ENCODE results near the gene EEPD1.

The EEPD1 gene

GRCh38 chr7:36299223-36299774 lies 146.2 kb downstream of the EEPD1 start:
- Histone ChIP-seq H3K79me2 (ENCODE audit: control insufficient read depth, insufficient read depth, low read length, poor library complexity) (no peaks in the 10 kb centered on the region), H3K14ac (ENCODE audit: low read length) (no peak overlapping the region), H3K18ac (ENCODE audit: low read length) (no peak overlapping the region), H3K4ac (ENCODE audit: low read depth, low read length) (no peak overlapping the region), H3K4me3 (ENCODE audit: low read depth, low read length) (no peak overlapping the region), H4K8ac (ENCODE audit: low read depth, low read length) (no peak overlapping the region), H2BK5ac (ENCODE audit: low read depth, low read length, poor library complexity) (no peak overlapping the region), H2BK120ac (ENCODE audit: insufficient read depth, low read length, poor library complexity) (no peak overlapping the region), H3K79me1 (ENCODE audit: low read length) (no peaks in the 10 kb centered on the region), H3K36me3 (ENCODE audit: control insufficient read depth in 1 of 2, insufficient read depth in 2 of 2, low read length in 2 of 2) (no peaks in the 10 kb centered on the region), H2BK12ac (ENCODE audit: low read length) (no peak overlapping the region), H3K27ac (ENCODE audit: low read depth, low read length) (no peak overlapping the region), H3K4me1 (ENCODE audit: control insufficient read depth in 1 of 2, insufficient read depth in 2 of 2, low read length in 2 of 2) (peaks cover 0 to 5% of the 10 kb centered on the region in 2 experiments), H2AFZ (ENCODE audit: insufficient read depth, low read length, poor library complexity) (no peak overlapping the region), H2AK5ac (ENCODE audit: low read length) (no peak overlapping the region), H4K91ac (ENCODE audit: low read depth, low read length) (no peak overlapping the region), H3K27me3 (ENCODE audit: insufficient read depth, low read length) (no peaks in the 10 kb centered on the region), H3K23ac (ENCODE audit: low read length) (no peak overlapping the region), H3K4me2 (ENCODE audit: low read length) (no peak overlapping the region), H3K9me3 (ENCODE audit: insufficient read depth, low read depth, low read length) (no peaks in the 10 kb centered on the region), H3K9ac (ENCODE audit: low read length) (no peak overlapping the region), H4K12ac (ENCODE audit: low read depth, low read length) (no peak overlapping the region)
- no peak for DNase-seq
- no CpG with 5 or more reads among the region's 17 CpGs for WGBS (ENCODE audit: extremely low coverage, insufficient coverage, insufficient read length)

- Histone ChIP-seq H4K8ac (ENCODE audit: low read depth, low read length) (no peak overlapping the region), H3K23ac (ENCODE audit: low read length) (no peak overlapping the region), H2BK5ac (ENCODE audit: low read depth, low read length, poor library complexity) (no peak overlapping the region), H3K9me3 (ENCODE audit: insufficient read depth, low read depth, low read length) (no peaks in the 10 kb centered on the region), H3K4me2 (ENCODE audit: low read length) (no peak overlapping the region), H3K4ac (ENCODE audit: low read depth, low read length) (no peak overlapping the region), H2AK5ac (ENCODE audit: low read length) (no peak overlapping the region), H3K14ac (ENCODE audit: low read length) (no peak overlapping the region), H3K79me1 (ENCODE audit: low read length) (no peaks in the 10 kb centered on the region), H3K36me3 (ENCODE audit: control insufficient read depth in 1 of 2, insufficient read depth in 2 of 2, low read length in 2 of 2) (no peaks in the 10 kb centered on the region), H3K27me3 (ENCODE audit: insufficient read depth, low read length) (no peaks in the 10 kb centered on the region), H3K9ac (ENCODE audit: low read length) (no peak overlapping the region), H3K79me2 (ENCODE audit: control insufficient read depth, insufficient read depth, low read length, poor library complexity) (no peaks in the 10 kb centered on the region), H2BK120ac (ENCODE audit: insufficient read depth, low read length, poor library complexity) (no peak overlapping the region), H2BK12ac (ENCODE audit: low read length) (no peak overlapping the region), H3K4me1 (ENCODE audit: control insufficient read depth in 1 of 2, insufficient read depth in 2 of 2, low read length in 2 of 2) (peaks cover 0 to 5% of the 10 kb centered on the region in 2 experiments), H2AFZ (ENCODE audit: insufficient read depth, low read length, poor library complexity) (no peak overlapping the region), H3K18ac (ENCODE audit: low read length) (no peak overlapping the region), H3K27ac (ENCODE audit: low read depth, low read length) (no peak overlapping the region), H4K91ac (ENCODE audit: low read depth, low read length) (no peak overlapping the region), H4K12ac (ENCODE audit: low read depth, low read length) (no peak overlapping the region), H3K4me3 (ENCODE audit: low read depth, low read length) (no peak overlapping the region)
- no peak for DNase-seq
- WGBS (ENCODE audit: extremely low coverage, insufficient coverage, insufficient read length) = no CpG with 5 or more reads among the region's 9 CpGs
Measured at GRCh38 chr7:36299823-36300341, 146.8 kb downstream of the EEPD1 start.

- Histone ChIP-seq H3K9me3 (ENCODE audit: insufficient read depth, low read depth, low read length) (peaks cover 3% of the 10 kb centered on the region), H3K14ac (ENCODE audit: low read length) (no peak overlapping the region), H4K91ac (ENCODE audit: low read depth, low read length) (no peak overlapping the region), H3K36me3 (ENCODE audit: control insufficient read depth in 1 of 2, insufficient read depth in 2 of 2, low read length in 2 of 2) (no peaks in the 10 kb centered on the region), H3K9ac (ENCODE audit: low read length) (no peak overlapping the region), H4K8ac (ENCODE audit: low read depth, low read length) (no peak overlapping the region), H2AK5ac (ENCODE audit: low read length) (no peak overlapping the region), H3K4me3 (ENCODE audit: low read depth, low read length) (peak overlapping the region; percentile 26), H3K4me2 (ENCODE audit: low read length) (no peak overlapping the region), H2BK5ac (ENCODE audit: low read depth, low read length, poor library complexity) (no peak overlapping the region), H3K79me1 (ENCODE audit: low read length) (no peaks in the 10 kb centered on the region), H2AFZ (ENCODE audit: insufficient read depth, low read length, poor library complexity) (no peak overlapping the region), H3K79me2 (ENCODE audit: control insufficient read depth, insufficient read depth, low read length, poor library complexity) (no peaks in the 10 kb centered on the region), H3K18ac (ENCODE audit: low read length) (no peak overlapping the region), H2BK120ac (ENCODE audit: insufficient read depth, low read length, poor library complexity) (no peak overlapping the region), H3K23ac (ENCODE audit: low read length) (no peak overlapping the region), H4K12ac (ENCODE audit: low read depth, low read length) (no peak overlapping the region), H3K4me1 (ENCODE audit: control insufficient read depth in 1 of 2, insufficient read depth in 2 of 2, low read length in 2 of 2) (peaks cover 0 to 5% of the 10 kb centered on the region in 2 experiments), H2BK12ac (ENCODE audit: low read length) (no peak overlapping the region), H3K27ac (ENCODE audit: low read depth, low read length) (no peak overlapping the region), H3K4ac (ENCODE audit: low read depth, low read length) (no peak overlapping the region), H3K27me3 (ENCODE audit: insufficient read depth, low read length) (no peaks in the 10 kb centered on the region)
- DNase-seq = no peak
- no CpG with 5 or more reads among the region's 9 CpGs for WGBS (ENCODE audit: extremely low coverage, insufficient coverage, insufficient read length)
Measured at GRCh38 chr7:36300696-36301350, 147.8 kb downstream of the EEPD1 start.

- no peak overlapping the region for H3K4me2 ChIP-seq (ENCODE audit: low read length)
- no peak overlapping the region for H2BK12ac ChIP-seq (ENCODE audit: low read length)
- no peaks in the 10 kb centered on the region for H3K36me3 ChIP-seq (ENCODE audit: control insufficient read depth in 1 of 2, insufficient read depth in 2 of 2, low read length in 2 of 2)
- no peaks in the 10 kb centered on the region for H3K27me3 ChIP-seq (ENCODE audit: insufficient read depth, low read length)
- H3K79me1 ChIP-seq (ENCODE audit: low read length) = no peaks in the 10 kb centered on the region
- no peaks in the 10 kb centered on the region for H3K79me2 ChIP-seq (ENCODE audit: control insufficient read depth, insufficient read depth, low read length, poor library complexity)
- H4K8ac ChIP-seq (ENCODE audit: low read depth, low read length) = no peak overlapping the region
- DNase-seq = no peak
- peaks cover 3% of the 10 kb centered on the region for H3K9me3 ChIP-seq (ENCODE audit: insufficient read depth, low read depth, low read length)
- H3K14ac ChIP-seq (ENCODE audit: low read length) = no peak overlapping the region
- H3K27ac ChIP-seq (ENCODE audit: low read depth, low read length) = no peak overlapping the region
- no peak overlapping the region for H3K4me3 ChIP-seq (ENCODE audit: low read depth, low read length)
- H3K18ac ChIP-seq (ENCODE audit: low read length) = no peak overlapping the region
- no CpG with 5 or more reads among the region's 15 CpGs for WGBS (ENCODE audit: extremely low coverage, insufficient coverage, insufficient read length)
- no peak overlapping the region for H3K4ac ChIP-seq (ENCODE audit: low read depth, low read length)
- H2BK5ac ChIP-seq (ENCODE audit: low read depth, low read length, poor library complexity) = no peak overlapping the region
- H4K12ac ChIP-seq (ENCODE audit: low read depth, low read length) = no peak overlapping the region
- peaks cover 0 to 5% of the 10 kb centered on the region in 2 experiments for H3K4me1 ChIP-seq (ENCODE audit: control insufficient read depth in 1 of 2, insufficient read depth in 2 of 2, low read length in 2 of 2)
- H4K91ac ChIP-seq (ENCODE audit: low read depth, low read length) = no peak overlapping the region
- H3K9ac ChIP-seq (ENCODE audit: low read length) = no peak overlapping the region
- H3K23ac ChIP-seq (ENCODE audit: low read length) = no peak overlapping the region
- H2AK5ac ChIP-seq (ENCODE audit: low read length) = no peak overlapping the region
- H2BK120ac ChIP-seq (ENCODE audit: insufficient read depth, low read length, poor library complexity) = no peak overlapping the region
- no peak overlapping the region for H2AFZ ChIP-seq (ENCODE audit: insufficient read depth, low read length, poor library complexity)
Measured at GRCh38 chr7:36301914-36302771, 149.1 kb downstream of the EEPD1 start.

All from trophoblast cell (in vitro differentiated cells and primary cell).